CD4-positive, CD25-positive, alpha-beta regulatory T cell (primary cell): ENCODE results near the gene TFEB. TPM values are rescaled to one million over a fixed set of nuclear protein-coding genes. Genes with fewer than 3 reads are reported as not detected.

Source experiments
- ATAC-seq, 2 donors: fragments of 150-1000 bp; cut with Tn5 transposase; one replicate each; pipeline ENCODE4 v1.10.0; 2021; ENCODE audit warnings: low read depth in 2 of 2, moderate number of reproducible peaks in 2 of 2, moderate library complexity in 1 of 2
- DNase-seq, 3 donors: peaks; one replicate each; pipeline versions ENCODE4 v3.0.0 to v3.0.0-alpha.2; 2012 to 2022; ENCODE audit warnings: mixed read lengths in 1 of 3
- H3K27ac ChIP-seq: one replicate; pipeline ENCODE4 v1.7.0; 2013; ENCODE audit warnings: mild to moderate bottlenecking, low read length; ENCODE audit not compliant: insufficient read depth, poor library complexity, severe bottlenecking
- H3K27me3 ChIP-seq: one replicate; pipeline ENCODE4 v1.7.0; 2013; ENCODE audit warnings: low read length; ENCODE audit not compliant: control insufficient read depth, insufficient read depth
- H3K36me3 ChIP-seq: one replicate; pipeline ENCODE4 v1.7.0; 2013; ENCODE audit warnings: mild to moderate bottlenecking, low read length, moderate library complexity; ENCODE audit not compliant: control insufficient read depth, insufficient read depth
- H3K4me1 ChIP-seq: 2 replicates; pipeline ENCODE4 v1.7.0; 2013; ENCODE audit warnings: mild to moderate bottlenecking, low read length; ENCODE audit not compliant: insufficient read depth, control insufficient read depth, poor library complexity, severe bottlenecking
- H3K4me3 ChIP-seq: one replicate; pipeline ENCODE4 v1.7.0; 2013; ENCODE audit warnings: low read depth, mild to moderate bottlenecking, low read length, moderate library complexity
- H3K9me3 ChIP-seq, 2 experiments: 1 replicate in 1 of 2; 2 replicates in 1 of 2; pipeline ENCODE4 v1.7.0; 2013; ENCODE audit warnings: low read length in 2 of 2, mild to moderate bottlenecking in 1 of 2, moderate library complexity in 1 of 2; ENCODE audit not compliant: control insufficient read depth in 2 of 2
- H3K27ac Mint-ChIP-seq, 3 donors: one replicate each; pipeline ENCODE4 v1.8.0; 2020 to 2022; ENCODE audit warnings: mild to moderate bottlenecking in 3 of 3, mixed read lengths in 3 of 3, moderate library complexity in 2 of 3
- H3K27me3 Mint-ChIP-seq: one replicate; pipeline ENCODE4 v1.8.0; 2022; ENCODE audit warnings: mild to moderate bottlenecking, mixed read lengths
- H3K36me3 Mint-ChIP-seq: one replicate; pipeline ENCODE4 v1.8.0; 2020; ENCODE audit warnings: mixed read lengths
- H3K4me1 Mint-ChIP-seq, 4 donors: one replicate each; pipeline ENCODE4 v1.8.0; 2020 to 2022; ENCODE audit warnings: mixed read lengths in 4 of 4, mild to moderate bottlenecking in 1 of 4
- H3K4me3 Mint-ChIP-seq, 4 donors: one replicate each; pipeline ENCODE4 v1.8.0; 2020 to 2022; ENCODE audit warnings: mild to moderate bottlenecking in 4 of 4, mixed read lengths in 4 of 4, moderate library complexity in 3 of 4
- H3K9me3 Mint-ChIP-seq, 7 donors: one replicate each; pipeline ENCODE4 v1.8.0; 2020 to 2022; ENCODE audit warnings: mixed read lengths in 7 of 7, mild to moderate bottlenecking in 3 of 7, moderate library complexity in 2 of 7
- polyA plus RNA-seq, 4 donors: library from polyadenylated mRNA; unstranded; fragments of 300-500 nt; fragmentation: Illumina TruSeq; gene quantifications; one replicate each; pipeline ENCODE4 v1.2.3, GENCODE V29; 2021
- total RNA-seq: library from RNA; stranded (reverse); gene quantifications from one replicate; pipeline ENCODE4 v1.2.3, GENCODE V29; 2022

Gene TFEB
- total and polyA plus RNA-seq, 5 donors from 2014 or later: 8.0 to 26.7 (median 9.4) TPM

DNA sequence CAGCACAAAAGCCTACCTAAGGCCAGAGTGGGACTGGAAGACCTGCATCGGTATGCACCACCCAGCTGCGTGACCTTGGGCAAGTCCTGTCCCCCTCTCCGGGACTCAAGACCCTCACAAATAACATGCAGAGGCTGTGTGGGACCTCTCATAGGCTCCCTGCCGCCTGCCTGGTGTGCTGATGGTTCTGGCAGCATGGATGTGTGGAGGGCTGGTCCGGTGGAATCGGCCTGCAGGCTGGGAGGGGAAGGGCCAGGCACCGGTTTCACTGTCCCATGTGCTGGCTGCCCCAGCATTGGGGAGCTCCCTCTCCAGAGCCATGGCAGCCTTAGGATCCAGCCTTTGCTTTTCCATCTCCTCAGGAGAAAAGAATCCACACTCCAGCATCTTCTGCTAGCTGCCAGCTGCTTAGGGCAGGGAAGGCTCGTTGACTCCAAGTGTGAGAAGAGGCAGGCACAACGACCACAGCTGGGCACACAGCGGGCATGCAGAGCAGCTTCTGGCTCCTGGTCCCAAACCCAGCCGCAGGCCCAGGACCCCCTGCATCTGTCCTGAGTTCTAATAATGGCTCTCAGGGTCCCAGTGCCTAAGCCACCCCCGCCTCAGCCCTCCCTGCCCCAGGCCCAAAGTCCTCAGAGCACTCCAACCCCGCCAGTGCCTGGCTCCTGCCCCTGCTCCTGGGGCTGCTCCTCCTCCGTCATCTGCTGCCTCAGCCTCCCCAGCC is 32.5 kb downstream of the TFEB start:
- H3K36me3 Mint-ChIP-seq: no peaks in the 10 kb centered on the region
- Histone ChIP-seq H3K4me3 (no peak overlapping the region), H3K9me3 (no peaks in the 10 kb centered on the region), H3K27ac (no peak overlapping the region), H3K36me3 (no peaks in the 10 kb centered on the region), H3K27me3 (no peaks in the 10 kb centered on the region), H3K4me1 (peaks cover 29% of the 10 kb centered on the region)
- no peak overlapping the region for H3K27ac Mint-ChIP-seq
- DNase-seq (no peak), ATAC-seq (no peak)
- H3K4me1 Mint-ChIP-seq: peaks cover 0 to 36% (median 25%) of the 10 kb centered on the region in 4 donors
- no peaks in the 10 kb centered on the region for H3K27me3 Mint-ChIP-seq
- no peak overlapping the region for H3K4me3 Mint-ChIP-seq
- H3K9me3 Mint-ChIP-seq: no peaks in the 10 kb centered on the region

DNA sequence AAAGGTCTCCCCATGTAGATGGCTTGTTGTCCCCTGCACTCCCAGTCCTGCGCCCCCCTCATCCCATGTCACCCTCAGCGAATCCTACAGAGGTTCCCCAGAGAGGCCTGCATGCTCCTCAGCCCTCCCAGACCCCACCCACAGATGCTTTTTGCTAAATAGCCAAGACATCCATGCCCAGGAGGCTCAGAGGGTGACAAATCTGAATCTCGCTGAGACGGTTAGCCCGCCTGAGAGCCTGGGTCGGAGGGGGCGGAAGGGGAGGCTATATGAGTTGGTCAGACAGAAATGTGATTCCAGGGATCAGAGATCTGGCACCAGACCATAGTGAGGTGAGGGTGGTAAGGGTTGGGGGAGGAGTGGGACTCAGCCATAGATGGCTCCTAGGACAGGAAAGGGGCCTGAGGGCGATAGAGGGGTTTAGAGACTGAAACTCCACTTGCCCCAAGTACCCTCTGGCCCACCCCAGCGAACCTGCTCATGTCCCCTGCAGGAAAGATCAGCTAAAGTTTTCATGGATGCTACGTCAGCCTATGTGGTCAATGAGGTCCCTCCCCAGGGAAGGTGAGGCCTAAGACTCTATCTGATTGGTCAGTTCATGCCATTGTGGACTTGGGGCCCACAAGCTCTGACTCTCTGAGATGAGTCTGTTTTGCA is 33.2 kb downstream of the TFEB start:
- Histone ChIP-seq H3K27ac (no peak overlapping the region), H3K36me3 (no peaks in the 10 kb centered on the region), H3K4me1 (peaks cover 22% of the 10 kb centered on the region), H3K9me3 (no peaks in the 10 kb centered on the region), H3K4me3 (no peak overlapping the region), H3K27me3 (no peaks in the 10 kb centered on the region)
- Mint-ChIP-seq H3K27ac (peak overlapping the region in 1 of 3 donors; percentile 53), H3K27me3 (no peaks in the 10 kb centered on the region), H3K4me3 (no peak overlapping the region), H3K4me1 (peaks cover 0 to 29% (median 19%) of the 10 kb centered on the region in 4 donors), H3K36me3 (no peaks in the 10 kb centered on the region), H3K9me3 (no peaks in the 10 kb centered on the region)
- ATAC-seq (no peak), DNase-seq (no peak)

DNA sequence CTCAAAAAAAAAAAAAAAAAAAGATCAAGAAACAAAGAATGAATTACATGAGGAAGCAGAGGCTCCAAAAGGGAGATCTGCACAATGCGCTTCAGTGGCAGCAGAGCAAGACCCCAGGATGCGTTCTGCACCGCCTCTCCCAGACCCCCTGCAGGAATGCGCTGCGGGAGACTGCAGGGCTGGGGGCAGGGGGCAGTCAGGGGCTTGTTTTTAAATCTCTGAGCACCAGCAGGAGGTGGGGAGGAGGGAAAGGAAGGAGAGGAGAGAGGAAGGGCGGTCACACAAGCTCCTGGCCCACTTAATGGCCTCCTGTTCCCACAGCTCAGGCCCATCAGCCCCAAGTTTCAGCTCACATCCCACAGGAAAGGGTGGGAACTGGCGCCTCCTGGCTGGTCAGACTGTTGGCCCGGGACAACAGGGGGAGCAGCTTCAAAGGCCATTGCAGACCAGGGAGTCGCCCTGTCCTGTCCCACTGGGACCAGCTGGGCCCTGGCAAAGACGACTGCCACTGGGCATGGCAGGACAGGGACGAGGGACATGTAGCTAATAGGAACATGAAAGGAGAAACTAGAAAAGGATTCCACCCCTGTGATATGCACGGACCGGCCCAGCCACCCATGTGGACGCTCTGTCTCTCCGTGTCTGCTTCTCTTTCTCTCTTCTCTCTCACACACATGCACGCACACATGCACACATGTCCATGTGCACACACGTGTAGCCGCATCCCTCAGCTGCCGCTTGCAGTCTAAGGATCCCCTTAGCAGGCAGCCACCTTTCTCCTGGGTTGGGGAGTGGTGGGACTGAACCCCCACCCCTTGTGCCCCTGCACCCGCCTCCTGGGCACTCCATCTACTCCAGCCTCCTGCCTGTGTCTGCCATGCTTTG is 34.7 kb downstream of the TFEB start:
- H3K36me3 Mint-ChIP-seq: no peaks in the 10 kb centered on the region
- no peaks in the 10 kb centered on the region for H3K36me3 ChIP-seq
- H3K27ac ChIP-seq: no peak overlapping the region
- no peaks in the 10 kb centered on the region for H3K9me3 Mint-ChIP-seq
- no peak for ATAC-seq
- no peak overlapping the region for H3K4me3 Mint-ChIP-seq
- H3K4me3 ChIP-seq: no peak overlapping the region
- peak overlapping the region in 1 of 3 donors; percentile 5 for H3K27ac Mint-ChIP-seq
- H3K27me3 ChIP-seq: no peaks in the 10 kb centered on the region
- H3K27me3 Mint-ChIP-seq: no peaks in the 10 kb centered on the region
- H3K4me1 ChIP-seq: peaks cover 7% of the 10 kb centered on the region
- H3K9me3 ChIP-seq: no peaks in the 10 kb centered on the region
- peaks cover 0 to 13% (median 10%) of the 10 kb centered on the region in 4 donors for H3K4me1 Mint-ChIP-seq
- no peak for DNase-seq

DNA sequence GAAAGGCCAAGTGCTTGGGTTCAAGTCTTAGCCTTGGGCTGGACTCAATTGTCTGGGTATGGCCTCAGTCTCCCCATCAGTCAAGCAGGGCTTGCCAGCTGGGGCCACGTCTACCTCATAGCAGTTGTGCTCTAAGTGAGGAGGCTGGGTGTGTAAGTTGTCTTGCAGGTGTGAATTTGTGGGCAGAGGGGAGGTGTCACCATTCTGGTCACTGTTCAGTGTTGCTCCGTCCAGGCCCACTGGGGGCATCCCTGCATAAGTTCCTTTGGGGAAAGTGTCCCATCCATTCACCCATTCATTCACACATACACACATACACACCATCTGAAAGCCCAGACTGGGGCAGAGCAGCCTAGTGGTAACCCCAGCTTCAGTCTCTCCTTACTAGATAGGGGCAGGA is 36.3 kb downstream of the TFEB start:
- no peak for ATAC-seq

DNA sequence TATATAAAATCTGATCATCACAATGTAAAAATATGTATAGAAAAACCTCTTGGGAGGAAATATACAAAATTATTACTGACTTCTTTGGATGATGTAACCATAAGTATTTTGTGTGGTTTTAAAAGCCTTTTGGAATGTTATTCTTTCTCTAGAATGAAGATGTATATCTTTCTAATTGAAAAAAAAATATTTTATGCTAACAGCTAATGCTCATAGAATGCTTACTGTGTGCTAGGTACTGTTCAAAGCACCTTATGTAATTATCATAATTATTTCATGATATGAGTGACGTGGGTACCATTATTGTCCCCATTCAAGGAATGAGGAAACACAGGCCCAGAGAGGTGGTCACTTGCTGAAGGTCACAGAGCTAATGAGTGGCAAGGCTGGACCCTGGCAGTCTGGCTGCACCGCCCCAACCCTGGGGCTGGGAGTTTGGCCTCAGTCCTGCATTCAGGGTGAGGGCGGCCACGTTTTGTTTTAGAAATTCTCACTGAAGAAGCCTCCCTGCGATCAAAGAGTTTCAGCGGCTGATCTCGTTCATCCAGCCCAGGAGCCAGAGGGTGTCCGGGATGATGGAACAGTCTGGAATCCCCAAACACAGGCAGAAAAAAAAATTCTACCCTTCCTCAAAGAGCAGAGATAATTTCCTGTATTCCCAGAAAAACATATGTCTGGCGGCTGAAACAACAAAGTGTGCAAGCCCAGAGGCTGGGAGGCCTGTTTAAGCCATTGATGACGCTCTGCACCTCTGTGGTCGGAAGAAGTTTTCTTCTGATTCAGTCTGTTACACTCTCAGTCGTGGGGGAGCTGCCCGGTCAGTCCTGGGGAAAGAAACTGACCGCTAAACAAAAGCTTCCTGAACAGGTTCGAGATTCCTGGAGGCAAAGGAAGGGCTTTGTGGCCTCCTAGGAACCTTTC is 37.3 kb downstream of the TFEB start:
- H3K4me3 ChIP-seq: no peak overlapping the region
- ATAC-seq: no peak
- H3K4me3 Mint-ChIP-seq: peak overlapping the region in 1 of 4 donors; percentile 85
- H3K36me3 Mint-ChIP-seq: no peaks in the 10 kb centered on the region
- no peak for DNase-seq
- H3K9me3 Mint-ChIP-seq: no peaks in the 10 kb centered on the region
- no peaks in the 10 kb centered on the region for H3K36me3 ChIP-seq
- no peaks in the 10 kb centered on the region for H3K4me1 ChIP-seq
- H3K27me3 Mint-ChIP-seq: no peaks in the 10 kb centered on the region
- H3K27ac ChIP-seq: no peak overlapping the region
- H3K27ac Mint-ChIP-seq: no peak overlapping the region
- no peaks in the 10 kb centered on the region for H3K9me3 ChIP-seq
- H3K4me1 Mint-ChIP-seq: peaks cover 0 to 7% (median 0%) of the 10 kb centered on the region in 4 donors
- no peaks in the 10 kb centered on the region for H3K27me3 ChIP-seq

More for the DNA sequence above, 36.3 kb downstream of the TFEB start:
- H3K4me1 Mint-ChIP-seq: peaks cover 0 to 7% (median 2%) of the 10 kb centered on the region in 4 donors
- Histone ChIP-seq H3K27me3 (no peaks in the 10 kb centered on the region), H3K4me1 (no peaks in the 10 kb centered on the region), H3K4me3 (no peak overlapping the region), H3K36me3 (no peaks in the 10 kb centered on the region), H3K27ac (no peak overlapping the region), H3K9me3 (no peaks in the 10 kb centered on the region)
- H3K27me3 Mint-ChIP-seq: no peaks in the 10 kb centered on the region
- no peak overlapping the region for H3K27ac Mint-ChIP-seq
- H3K36me3 Mint-ChIP-seq: no peaks in the 10 kb centered on the region
- H3K4me3 Mint-ChIP-seq: no peak overlapping the region
- no peaks in the 10 kb centered on the region for H3K9me3 Mint-ChIP-seq
- no peak for DNase-seq

DNA sequence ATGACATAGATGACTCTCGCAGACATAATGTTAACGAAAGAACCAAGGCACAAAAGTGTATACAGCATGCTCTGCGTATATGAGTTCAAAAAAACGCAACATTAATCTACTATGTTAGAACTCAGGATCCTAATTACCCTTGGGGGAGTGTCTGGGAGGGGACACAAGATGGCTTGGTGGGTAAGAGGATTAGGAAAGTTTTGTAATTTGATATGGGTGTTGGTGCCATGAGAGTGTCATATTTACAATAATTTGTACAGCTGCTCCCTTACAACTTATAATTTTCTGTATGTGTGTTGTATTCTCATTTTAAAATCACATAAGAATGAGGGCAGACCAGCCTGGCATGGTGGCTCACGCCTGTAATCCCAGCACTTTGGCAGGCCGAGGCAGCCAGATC is 38.6 kb downstream of the TFEB start:
- Mint-ChIP-seq H3K9me3 (no peaks in the 10 kb centered on the region), H3K4me3 (no peak overlapping the region), H3K27ac (no peak overlapping the region), H3K27me3 (no peaks in the 10 kb centered on the region), H3K36me3 (peaks cover 4% of the 10 kb centered on the region), H3K4me1 (peaks cover 0 to 10% (median 0%) of the 10 kb centered on the region in 4 donors)
- no peaks in the 10 kb centered on the region for H3K4me1 ChIP-seq
- no peaks in the 10 kb centered on the region for H3K9me3 ChIP-seq
- no peaks in the 10 kb centered on the region for H3K27me3 ChIP-seq
- ATAC-seq: no peak
- H3K36me3 ChIP-seq: no peaks in the 10 kb centered on the region
- no peak overlapping the region for H3K27ac ChIP-seq
- DNase-seq: no peak
- no peak overlapping the region for H3K4me3 ChIP-seq

DNA sequence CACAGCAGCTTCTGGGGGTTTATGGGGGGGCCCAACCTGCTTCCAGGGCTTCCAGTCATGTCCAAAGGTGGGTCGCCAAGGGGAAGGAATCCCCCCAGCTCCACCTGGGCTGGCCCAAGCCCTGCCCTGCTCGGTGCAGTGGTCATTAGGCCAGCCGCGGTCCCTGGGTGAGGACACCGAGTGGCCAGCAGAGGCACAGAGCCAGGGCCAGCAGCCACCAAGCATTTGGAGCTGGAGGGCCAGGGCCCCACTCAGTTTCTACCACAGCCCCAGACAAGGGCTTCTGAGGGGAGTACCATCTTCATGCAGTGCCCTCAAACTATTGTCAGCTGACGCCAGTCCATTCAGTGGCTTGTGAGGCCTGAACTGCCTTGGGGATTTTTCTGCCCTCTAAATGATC is 39.6 kb downstream of the TFEB start:
- H3K27ac Mint-ChIP-seq: no peak overlapping the region
- no peak overlapping the region for H3K4me3 Mint-ChIP-seq
- Histone ChIP-seq H3K27ac (no peak overlapping the region), H3K4me1 (no peaks in the 10 kb centered on the region), H3K9me3 (no peaks in the 10 kb centered on the region), H3K4me3 (no peak overlapping the region), H3K36me3 (no peaks in the 10 kb centered on the region), H3K27me3 (no peaks in the 10 kb centered on the region)
- H3K27me3 Mint-ChIP-seq: no peaks in the 10 kb centered on the region
- DNase-seq: no peak
- peaks cover 0 to 4% (median 0%) of the 10 kb centered on the region in 4 donors for H3K4me1 Mint-ChIP-seq
- no peaks in the 10 kb centered on the region for H3K9me3 Mint-ChIP-seq
- peaks cover 9% of the 10 kb centered on the region for H3K36me3 Mint-ChIP-seq
- ATAC-seq: no peak
